AG04450 (cell line): Measurements from ENCODE around the gene ACAN. TPM values are rescaled to one million over a fixed set of nuclear protein-coding genes. Genes with fewer than 3 reads are reported as not detected.

ENCODE experiments used
- CTCF ChIA-PET: fragments of 300-600, 350-600 bp; formaldehyde crosslinking; extraction: SDS; loops from one replicate; lab custom pipeline; 2022; ENCODE audit warnings: antibody characterized with exemption, inconsistent platforms; lab: Charles Lee
- POLR2A ChIA-PET: fragments of 350-600 bp; formaldehyde crosslinking; extraction: SDS; loops from one replicate; lab custom pipeline; 2021; ENCODE audit warnings: antibody characterized with exemption, inconsistent platforms; lab: Yijun Ruan, JAX
- DNase-seq: peaks from one replicate; pipeline ENCODE4 v3.0.0-alpha.2; 2011; ENCODE audit warnings: low read depth, low spot score
- H3K27ac ChIP-seq: one replicate; pipeline ENCODE4 v1.5.1; 2012; ENCODE audit warnings: low read depth, low read length, control low read depth
- H3K27me3 ChIP-seq: one replicate; pipeline ENCODE4 v1.6.0; 2012; ENCODE audit warnings: low read length; ENCODE audit not compliant: control insufficient read depth, insufficient read depth
- H3K4me3 ChIP-seq: 2 replicates; pipeline ENCODE4 v1.5.1; 2011; ENCODE audit warnings: mild to moderate bottlenecking, low read depth, low read length, control low read depth
- H3K9me3 ChIP-seq: 2 replicates; pipeline ENCODE4 v1.5.1; 2012; ENCODE audit warnings: low read length; ENCODE audit not compliant: control insufficient read depth, insufficient read depth
- polyA plus RNA-seq: library from polyadenylated mRNA; depleted of rRNA; stranded (reverse); fragments of >200 nt; gene quantifications from 2 replicates; pipeline ENCODE4 v1.2.3, GENCODE V29; 2011
- TF ChIP-seq, protein P1 (sequence below): IDR thresholded peaks from 2 replicates; pipeline ENCODE4 v1.5.1; 2011; ENCODE audit warnings: low read depth, low read length, control low read depth, inconsistent platforms

The ACAN gene
- polyA plus RNA-seq, 1 experiment: 0.20 TPM

DNA sequence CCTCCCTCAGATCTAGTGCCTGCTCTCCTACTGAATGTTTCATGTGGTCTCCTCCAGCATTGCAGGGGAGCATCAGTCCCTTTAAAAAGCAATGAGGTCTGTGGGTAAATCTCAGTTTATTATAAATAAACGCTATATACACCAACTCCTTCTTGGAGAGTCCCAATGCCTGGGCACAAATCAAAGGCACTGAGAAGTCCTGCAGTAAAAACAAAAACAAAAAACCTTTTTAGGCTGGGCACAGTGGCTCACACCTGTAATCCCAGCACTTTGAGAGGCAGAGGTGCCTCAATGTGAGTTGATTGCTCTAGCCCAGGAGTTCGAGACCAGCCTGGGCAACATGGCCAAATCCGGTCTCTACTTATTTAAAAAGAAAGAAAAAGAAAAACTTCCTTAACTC is 45.0 kb downstream of the ACAN start:
- peaks cover 3% of the 10 kb centered on the region; the same call in 1 of the 2 replicates for H3K9me3 ChIP-seq
- DNase-seq: no peak
- ChIA-PET CTCF (no interaction called here), POLR2A (no interaction called here)
- no peak overlapping the region for H3K27ac ChIP-seq
- H3K4me3 ChIP-seq: no peak overlapping the region
- H3K27me3 ChIP-seq: peaks cover 17% of the 10 kb centered on the region
- TF ChIP-seq, protein P1, sequence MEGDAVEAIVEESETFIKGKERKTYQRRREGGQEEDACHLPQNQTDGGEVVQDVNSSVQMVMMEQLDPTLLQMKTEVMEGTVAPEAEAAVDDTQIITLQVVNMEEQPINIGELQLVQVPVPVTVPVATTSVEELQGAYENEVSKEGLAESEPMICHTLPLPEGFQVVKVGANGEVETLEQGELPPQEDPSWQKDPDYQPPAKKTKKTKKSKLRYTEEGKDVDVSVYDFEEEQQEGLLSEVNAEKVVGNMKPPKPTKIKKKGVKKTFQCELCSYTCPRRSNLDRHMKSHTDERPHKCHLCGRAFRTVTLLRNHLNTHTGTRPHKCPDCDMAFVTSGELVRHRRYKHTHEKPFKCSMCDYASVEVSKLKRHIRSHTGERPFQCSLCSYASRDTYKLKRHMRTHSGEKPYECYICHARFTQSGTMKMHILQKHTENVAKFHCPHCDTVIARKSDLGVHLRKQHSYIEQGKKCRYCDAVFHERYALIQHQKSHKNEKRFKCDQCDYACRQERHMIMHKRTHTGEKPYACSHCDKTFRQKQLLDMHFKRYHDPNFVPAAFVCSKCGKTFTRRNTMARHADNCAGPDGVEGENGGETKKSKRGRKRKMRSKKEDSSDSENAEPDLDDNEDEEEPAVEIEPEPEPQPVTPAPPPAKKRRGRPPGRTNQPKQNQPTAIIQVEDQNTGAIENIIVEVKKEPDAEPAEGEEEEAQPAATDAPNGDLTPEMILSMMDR: no peak

DNA sequence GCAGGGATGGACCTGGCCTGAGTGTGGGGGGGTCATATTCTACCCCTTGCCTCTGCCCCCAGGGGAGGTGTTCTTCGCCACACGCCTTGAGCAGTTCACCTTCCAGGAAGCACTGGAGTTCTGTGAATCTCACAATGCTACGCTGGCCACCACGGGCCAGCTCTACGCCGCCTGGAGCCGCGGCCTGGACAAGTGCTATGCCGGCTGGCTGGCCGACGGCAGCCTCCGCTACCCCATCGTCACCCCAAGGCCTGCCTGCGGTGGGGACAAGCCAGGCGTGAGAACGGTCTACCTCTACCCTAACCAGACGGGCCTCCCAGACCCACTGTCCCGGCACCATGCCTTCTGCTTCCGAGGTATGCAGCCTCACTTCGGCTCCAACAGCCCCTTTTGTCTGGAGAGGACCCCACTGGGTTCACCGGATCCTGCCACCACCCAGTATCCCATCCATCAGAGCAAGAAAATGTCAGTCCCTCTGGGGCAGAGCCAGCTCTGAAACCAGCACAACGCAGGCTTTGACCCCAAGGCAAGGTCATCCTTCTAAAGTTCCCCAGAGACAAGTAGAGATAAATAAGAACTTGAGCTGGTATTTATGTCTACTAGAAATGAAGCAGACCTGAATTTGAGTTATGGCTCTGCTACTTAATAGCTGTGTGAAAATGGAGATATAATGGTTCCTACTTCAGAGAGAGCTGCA is 46.3 kb downstream of the ACAN start:
- POLR2A ChIA-PET: no interaction called here
- no peak overlapping the region for H3K4me3 ChIP-seq
- no peak overlapping the region for H3K27ac ChIP-seq
- peaks cover 12% of the 10 kb centered on the region for H3K27me3 ChIP-seq
- no peak for DNase-seq
- peaks cover 3% of the 10 kb centered on the region; the same call in 1 of the 2 replicates for H3K9me3 ChIP-seq
- TF ChIP-seq, protein P1: no peak
- CTCF ChIA-PET: no interaction called here

DNA sequence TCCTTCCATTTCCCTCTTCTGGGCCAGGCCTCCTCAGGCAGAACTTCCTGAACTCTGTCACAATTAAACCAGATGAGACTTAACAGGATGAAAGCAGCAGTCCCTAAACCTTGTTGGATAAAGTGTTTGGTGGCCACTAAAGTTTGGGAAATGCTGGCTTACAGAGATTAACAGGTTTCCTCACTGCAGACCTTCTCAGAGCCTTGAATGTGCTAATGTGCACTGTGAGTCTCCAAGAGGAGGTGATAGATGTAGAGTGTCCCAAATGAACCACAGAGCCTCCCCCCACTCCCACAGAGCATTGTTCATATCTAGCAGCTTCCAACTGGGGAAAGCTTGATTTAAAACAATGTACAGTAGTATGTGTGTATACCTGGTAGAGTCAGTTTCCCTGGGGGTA is 49.2 kb downstream of the ACAN start:
- CTCF ChIA-PET: interaction anchor here (0.9 kb wide), 1 partner anchor 26 kb away, joined by 3 read pairs; no protein-coding TSS in a partner anchor

DNA sequence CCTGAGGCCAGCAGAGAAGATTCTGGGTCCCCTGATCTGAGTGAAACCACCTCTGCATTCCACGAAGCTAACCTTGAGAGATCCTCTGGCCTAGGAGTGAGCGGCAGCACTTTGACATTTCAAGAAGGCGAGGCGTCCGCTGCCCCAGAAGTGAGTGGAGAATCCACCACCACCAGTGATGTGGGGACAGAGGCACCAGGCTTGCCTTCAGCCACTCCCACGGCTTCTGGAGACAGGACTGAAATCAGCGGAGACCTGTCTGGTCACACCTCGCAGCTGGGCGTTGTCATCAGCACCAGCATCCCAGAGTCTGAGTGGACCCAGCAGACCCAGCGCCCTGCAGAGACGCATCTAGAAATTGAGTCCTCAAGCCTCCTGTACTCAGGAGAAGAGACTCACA is 55.7 kb downstream of the ACAN start:
- no peak for DNase-seq
- ChIA-PET CTCF (no interaction called here), POLR2A (no interaction called here)
- H3K27me3 ChIP-seq: peaks cover 28% of the 10 kb centered on the region
- TF ChIP-seq, protein P1: no peak
- peaks cover 5% of the 10 kb centered on the region; the same call in 1 of the 2 replicates for H3K9me3 ChIP-seq
- H3K27ac ChIP-seq: no peak overlapping the region
- no peak overlapping the region for H3K4me3 ChIP-seq

More for the DNA sequence above, 49.2 kb downstream of the ACAN start:
- no peak for DNase-seq
- no peak overlapping the region for H3K27ac ChIP-seq
- H3K4me3 ChIP-seq: no peak overlapping the region
- POLR2A ChIA-PET: no interaction called here
- H3K9me3 ChIP-seq: peaks cover 5% of the 10 kb centered on the region; the same call in 1 of the 2 replicates
- TF ChIP-seq, protein P1: no peak
- peaks cover 18% of the 10 kb centered on the region for H3K27me3 ChIP-seq

DNA sequence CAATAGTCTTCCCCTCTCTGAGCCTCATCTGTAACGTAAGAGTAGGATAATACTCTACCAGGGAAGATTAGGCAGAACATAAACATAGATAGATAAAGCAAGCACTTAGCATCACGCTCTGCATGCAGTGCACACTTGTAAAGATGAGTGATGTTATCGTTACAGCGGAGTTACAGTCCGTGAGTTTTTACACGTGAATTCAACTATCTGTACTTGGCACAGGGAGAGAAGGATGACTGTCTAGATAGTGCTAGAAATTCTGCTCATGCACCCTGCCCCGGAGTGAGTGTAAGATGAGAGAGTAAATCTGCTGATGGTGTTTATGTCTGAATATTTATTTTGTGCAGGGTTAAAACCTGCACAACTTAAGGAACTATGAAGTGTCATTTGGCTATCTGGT is 56.3 kb downstream of the ACAN start:
- Histone ChIP-seq H3K27me3 (peaks cover 28% of the 10 kb centered on the region), H3K27ac (no peak overlapping the region), H3K9me3 (peaks cover 5% of the 10 kb centered on the region; the same call in 1 of the 2 replicates), H3K4me3 (no peak overlapping the region)
- POLR2A ChIA-PET: no interaction called here
- DNase-seq: no peak
- TF ChIP-seq, protein P1: no peak
- CTCF ChIA-PET: no interaction called here
